HG02759 (cell line): ENCODE measurements around the gene SHMT2.
A peak's percentile ranks its signal among the peaks of the same experiment; 100 is the strongest.

Experiments used
- ATAC-seq: cut with Tn5 transposase; IDR thresholded peaks from one replicate; pipeline ENCODE4 v1.9.1; 2021; ENCODE audit warnings: mild to moderate bottlenecking, moderate library complexity; ENCODE audit not compliant: unreplicated experiment

Gene SHMT2

DNA sequence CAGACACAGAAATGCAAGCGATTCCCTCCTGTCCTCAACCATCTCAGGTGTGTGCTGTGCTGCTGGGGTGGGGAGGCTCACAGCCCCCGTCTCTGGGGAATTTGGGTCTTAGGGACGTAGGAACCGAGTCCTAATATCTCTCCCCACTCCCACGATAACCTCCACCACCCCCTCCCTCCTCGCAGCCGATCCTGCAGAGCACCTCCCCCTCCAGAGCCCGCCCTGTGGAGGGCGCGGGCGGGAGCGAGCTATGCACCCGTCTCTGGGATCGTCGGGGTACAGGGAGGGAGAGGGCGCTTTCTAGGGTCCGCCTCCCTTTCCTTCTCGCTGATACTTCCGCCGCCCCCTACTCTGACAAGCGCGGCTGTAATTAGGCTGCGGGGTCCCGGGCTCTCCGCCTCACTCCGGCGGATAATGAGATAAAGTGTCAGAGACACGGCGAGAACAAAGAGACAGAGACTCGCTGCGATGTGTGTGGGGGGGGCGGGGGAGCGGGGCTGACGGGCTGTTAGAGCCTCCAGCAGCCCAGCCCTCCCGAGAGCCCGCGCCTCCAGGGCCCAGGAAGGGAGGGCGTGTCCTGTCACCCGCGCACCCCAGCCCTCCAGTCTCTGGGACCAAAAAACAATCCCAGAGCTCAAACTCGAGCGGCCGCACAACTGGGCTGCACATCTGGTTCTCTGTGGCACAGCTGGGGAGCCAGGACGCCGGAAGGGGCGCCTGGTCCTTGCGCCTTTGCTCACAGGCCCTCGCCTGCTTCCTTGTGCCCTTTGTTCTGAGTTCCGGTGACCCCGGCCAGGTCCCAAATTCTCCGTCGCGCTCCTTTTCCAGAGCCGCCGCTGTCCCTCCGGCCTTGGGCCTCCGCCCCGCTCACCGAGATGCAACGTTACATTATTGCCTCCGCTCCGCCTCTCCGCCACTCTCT is 8.7 kb downstream of the SHMT2 start:
- no peak for ATAC-seq

DNA sequence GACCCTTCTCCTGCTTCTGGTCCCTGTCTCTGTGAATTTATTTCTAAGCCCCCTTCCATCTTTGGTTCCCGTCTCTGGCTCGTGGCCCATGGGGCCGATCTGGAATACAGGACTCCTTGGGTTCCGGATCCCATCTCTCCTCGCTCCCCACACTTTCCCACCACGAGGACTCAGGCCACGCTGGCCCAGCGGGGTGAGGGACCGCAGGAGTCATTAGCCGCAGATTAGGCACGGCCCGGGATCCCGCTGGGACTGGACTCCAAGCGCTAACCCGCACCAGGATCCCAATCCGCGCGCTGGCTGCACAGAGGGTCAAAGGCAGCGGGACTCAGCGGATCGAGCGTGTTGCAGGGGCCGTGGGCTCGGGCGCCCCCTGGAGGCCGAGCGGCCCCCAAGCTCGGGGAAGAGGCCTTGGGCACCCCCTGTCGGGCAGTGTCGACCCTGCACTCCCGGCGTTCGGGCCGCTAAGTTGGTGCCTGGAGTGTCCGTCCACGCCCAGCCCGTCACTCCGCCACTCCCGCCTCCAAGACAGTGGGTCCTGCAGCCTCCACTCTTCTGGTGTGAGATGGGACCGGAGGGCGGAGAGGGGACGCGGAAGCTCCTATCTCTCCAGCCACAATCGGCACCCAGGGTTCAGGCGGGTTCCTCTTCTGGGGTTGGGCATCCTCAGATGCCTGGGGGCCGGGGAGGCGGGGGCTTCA is 9.5 kb downstream of the SHMT2 start:
- ATAC-seq = peak; percentile 61

- no peak for ATAC-seq
These were observed 10.1 kb downstream of the SHMT2 start for GRCh38 chr12:57239587-57240065.

DNA sequence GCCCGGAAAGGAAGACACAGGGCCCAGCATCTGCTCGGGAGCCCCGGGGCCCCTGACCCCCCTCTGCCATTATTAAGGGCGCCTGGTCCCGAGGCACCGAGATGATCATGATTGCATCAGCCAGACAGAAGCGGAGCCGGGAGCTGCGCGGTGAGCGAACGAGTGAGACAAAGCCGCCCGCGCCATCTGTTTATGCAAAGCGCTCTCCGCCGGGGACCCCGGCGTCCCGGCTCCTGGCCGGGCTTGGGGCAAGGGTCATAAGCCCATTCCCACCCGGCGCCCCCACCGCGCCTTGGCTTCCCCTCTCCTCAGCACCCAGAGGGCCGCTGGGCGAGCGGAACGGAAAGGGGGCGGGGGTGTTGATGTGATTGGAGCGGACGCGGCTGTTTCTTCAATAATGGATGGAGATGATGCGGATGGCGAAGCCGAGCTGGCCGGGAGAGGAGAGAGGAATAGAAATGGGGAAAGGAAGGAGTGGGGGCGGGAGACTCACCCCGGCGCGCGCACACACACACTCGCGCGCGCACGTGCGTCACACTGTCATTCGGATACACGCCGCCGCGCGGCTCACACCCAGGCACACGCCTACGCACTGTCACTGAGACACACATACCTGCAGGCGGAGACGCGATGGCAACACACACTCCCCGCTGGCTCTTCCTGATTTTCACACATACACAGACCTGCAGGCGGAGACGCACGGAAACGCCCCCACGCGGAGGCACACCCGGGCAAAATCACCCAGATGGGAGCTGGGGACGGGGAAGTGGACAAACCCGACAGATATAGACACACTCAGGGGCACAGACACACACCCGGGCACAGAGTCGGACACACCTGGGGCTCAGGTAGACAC is 10.8 kb downstream of the SHMT2 start:
- ATAC-seq = peak; percentile 33

GRCh38 chr12:57240926-57241401 is 11.5 kb downstream of the SHMT2 start:
- ATAC-seq = no peak

DNA sequence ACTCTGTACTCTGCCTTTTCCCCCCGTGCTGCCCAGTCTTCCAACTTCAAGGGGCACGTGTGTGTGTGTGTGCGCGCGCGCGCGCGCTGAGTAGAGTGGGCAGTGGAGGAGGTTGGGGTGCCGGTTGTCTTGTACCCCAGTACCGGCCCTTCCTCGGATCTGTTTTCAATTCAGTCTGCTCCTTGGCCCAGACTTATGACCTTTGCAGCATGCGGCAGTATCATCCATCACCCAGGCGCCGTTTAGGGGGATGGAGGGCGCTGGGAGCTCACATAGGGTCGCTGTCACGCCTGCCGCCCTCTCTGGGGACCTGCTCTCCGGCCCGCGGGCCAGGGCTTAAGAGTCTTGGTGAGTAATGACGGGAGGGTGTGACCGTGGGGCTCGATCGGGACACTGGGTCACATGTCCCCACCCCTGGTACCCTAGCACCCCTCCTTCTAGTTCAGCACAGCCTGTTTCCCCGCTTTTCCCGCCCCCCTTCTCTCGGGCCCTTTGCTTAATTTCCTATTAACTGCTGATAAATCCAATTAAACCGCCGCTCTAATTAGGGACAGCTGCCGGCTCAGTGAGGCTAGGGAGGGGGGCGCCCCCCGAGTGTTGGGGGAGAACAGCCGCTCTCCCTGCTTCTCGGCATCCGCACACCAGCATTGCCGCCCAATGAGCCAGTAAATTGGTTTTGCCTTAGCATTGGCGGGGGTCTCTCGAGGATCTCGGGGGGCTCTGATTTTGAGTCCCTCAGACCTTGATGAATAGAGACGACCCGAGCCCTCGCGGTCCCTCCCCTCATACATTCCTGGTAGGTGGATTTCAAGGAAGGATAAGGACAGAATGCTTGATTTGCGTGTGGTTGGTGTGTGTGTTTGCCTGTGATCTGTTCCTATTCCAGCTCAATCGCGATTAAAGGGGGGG is 12.1 kb downstream of the SHMT2 start:
- no peak for ATAC-seq

- ATAC-seq = no peak
These were observed 12.8 kb downstream of the SHMT2 start for GRCh38 chr12:57242329-57242690.

DNA sequence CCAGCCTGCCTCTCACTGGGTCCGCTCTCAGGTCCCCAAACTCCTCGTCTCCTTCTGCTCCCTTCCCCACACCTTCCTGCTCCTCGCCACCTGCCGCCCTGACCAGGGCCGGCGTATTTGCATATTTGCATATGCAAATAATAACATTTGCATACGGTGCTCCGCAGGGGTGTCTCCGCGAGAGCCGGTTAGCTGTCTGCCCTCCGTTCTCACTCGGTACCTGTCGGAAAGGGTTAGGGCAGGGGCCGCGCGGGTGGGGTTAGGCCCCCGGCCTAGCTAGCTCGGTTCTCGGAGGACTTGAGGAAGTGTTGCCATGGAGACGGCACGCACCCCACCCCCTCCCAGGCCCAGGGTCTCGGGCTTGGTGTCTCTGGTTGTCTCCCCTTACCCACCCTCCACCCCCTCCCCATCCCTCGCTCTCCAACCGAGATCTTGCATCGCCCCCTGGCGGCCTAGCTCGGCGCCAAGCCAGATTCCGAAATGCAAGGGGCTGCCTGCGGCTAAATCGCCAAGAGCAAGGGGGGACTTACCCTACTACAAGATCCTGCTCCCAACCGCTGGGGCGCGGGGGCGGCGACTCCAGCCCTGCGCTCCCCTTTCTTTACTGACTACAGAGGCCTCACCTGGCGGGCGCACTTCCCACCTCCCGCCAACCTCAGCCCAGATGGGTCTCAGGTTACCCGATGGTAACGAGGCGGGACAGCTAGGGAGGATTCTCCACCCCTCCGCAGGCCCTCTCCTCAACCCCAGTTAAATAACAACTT is 13.4 kb downstream of the SHMT2 start:
- peak; percentile 36 for ATAC-seq

- no peak for ATAC-seq
These were observed 14.2 kb downstream of the SHMT2 start for GRCh38 chr12:57243521-57244311.

GRCh38 chr12:57244312-57244696 is 14.8 kb downstream of the SHMT2 start:
- ATAC-seq = no peak

GRCh38 chr12:57247041-57247440 is 17.5 kb downstream of the SHMT2 start:
- no peak for ATAC-seq

GRCh38 chr12:57248934-57249742 is 19.6 kb downstream of the SHMT2 start:
- ATAC-seq = no peak

DNA sequence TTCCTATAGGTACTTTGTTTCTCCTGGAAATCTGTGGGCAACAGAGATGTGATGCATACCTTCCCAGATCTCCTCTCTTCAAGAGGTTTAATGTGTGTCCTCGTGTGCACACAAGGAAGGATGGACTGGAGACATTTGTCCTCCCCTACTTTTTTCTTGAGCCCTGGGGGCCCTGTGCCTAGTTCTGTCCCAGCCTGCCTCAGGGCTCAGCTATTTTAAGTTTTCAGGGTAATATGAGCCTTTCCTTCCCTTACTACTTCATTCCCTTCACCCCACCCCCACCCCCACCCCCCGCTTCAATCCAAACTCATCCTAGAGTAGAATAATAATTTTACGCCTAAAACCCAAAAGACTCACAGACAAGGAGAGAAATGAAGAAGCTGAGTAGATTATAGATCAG is 21.0 kb downstream of the SHMT2 start:
- no peak for ATAC-seq

GRCh38 chr12:57250956-57251355 is 21.4 kb downstream of the SHMT2 start, which contains the start of gene STAC3:
STAC3 (minus strand) TSS chr12:57251187; CDS start chr12:57249636, 1,551 bp downstream.
- ATAC-seq = no peak

GRCh38 chr12:57254506-57255280 is 25.2 kb downstream of the SHMT2 start:
- ATAC-seq = no peak

DNA sequence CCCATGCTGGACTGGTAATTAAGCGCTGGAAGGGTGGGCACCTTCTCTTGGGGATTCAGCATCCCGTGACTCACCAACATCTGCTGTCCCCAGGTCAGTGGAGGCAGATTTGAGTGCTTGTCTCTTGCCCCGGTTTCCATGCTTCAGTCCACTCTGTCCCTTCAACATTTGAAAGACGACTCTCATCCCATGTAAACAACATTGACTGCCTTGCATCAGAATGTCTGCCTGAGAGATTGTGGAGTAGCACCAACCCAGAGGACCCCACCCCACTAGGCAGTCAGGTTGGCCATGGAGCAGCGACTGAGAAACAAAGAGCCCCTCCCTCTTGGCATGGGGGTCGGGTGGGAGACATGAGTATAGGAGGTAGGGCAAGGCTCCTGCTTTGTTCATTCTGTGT is 26.4 kb downstream of the SHMT2 start:
- ATAC-seq = no peak
